Lung (tissue), 12 donors: ENCODE measurements around the gene KCNH8. TPM values are rescaled to one million over a fixed set of nuclear protein-coding genes. Genes with fewer than 3 reads are reported as not detected.

ENCODE experiments used
- ATAC-seq: fragments of 200-7000 bp; cut with Tn5 transposase; one replicate; pipeline ENCODE4 v1.9.1; 2020; ENCODE audit warnings: moderate number of reproducible peaks; ENCODE audit not compliant: insufficient read depth, low FRiP score
- DNase-seq, 3 donors: peaks; one replicate each; pipeline ENCODE4 v3.0.0-alpha.2; 2013 to 2017
- H3K27ac ChIP-seq, 2 donors: one replicate each; pipeline ENCODE4 v1.5.1; 2013; ENCODE audit warnings: mild to moderate bottlenecking in 2 of 2, moderate library complexity in 2 of 2, control low read depth in 1 of 2, inconsistent platforms in 1 of 2, low read depth in 1 of 2, low read length in 1 of 2
- H3K27me3 ChIP-seq, 3 donors: one replicate each; pipeline ENCODE4 v1.5.1; 2013; ENCODE audit warnings: low read length in 2 of 3; ENCODE audit not compliant: control insufficient read depth in 3 of 3, insufficient read depth in 3 of 3
- H3K36me3 ChIP-seq, 4 donors: one replicate each; pipeline ENCODE4 v1.5.1; 2013; ENCODE audit warnings: low read length in 4 of 4, mild to moderate bottlenecking in 1 of 4, moderate library complexity in 1 of 4; ENCODE audit not compliant: control insufficient read depth in 4 of 4, insufficient read depth in 4 of 4
- H3K4me1 ChIP-seq, 5 donors: one replicate each; pipeline ENCODE4 v1.5.1; 2013; ENCODE audit warnings: low read length in 5 of 5, mild to moderate bottlenecking in 2 of 5, moderate library complexity in 1 of 5; ENCODE audit not compliant: control insufficient read depth in 5 of 5, insufficient read depth in 5 of 5
- H3K4me3 ChIP-seq: one replicate; pipeline ENCODE4 v1.5.1; 2013; ENCODE audit warnings: mild to moderate bottlenecking, control low read depth, moderate library complexity
- H3K9ac ChIP-seq, 2 donors: one replicate each; pipeline ENCODE4 v1.5.1; 2013; ENCODE audit warnings: low read length in 2 of 2, control low read depth in 1 of 2; ENCODE audit not compliant: insufficient read depth in 1 of 2
- H3K9me3 ChIP-seq, 4 donors: one replicate each; pipeline ENCODE4 v1.5.1; 2013; ENCODE audit warnings: low read length in 3 of 4, mild to moderate bottlenecking in 1 of 4, moderate library complexity in 1 of 4; ENCODE audit not compliant: control insufficient read depth in 4 of 4, insufficient read depth in 3 of 4
- CTCF ChIP-seq: IDR thresholded peaks from 2 replicates; pipeline ENCODE4 v1.5.1; 2012; ENCODE audit warnings: mild to moderate bottlenecking; ENCODE audit errors: control extremely low read depth, extremely low read depth
- WGBS, 2 donors: extraction: QIAGEN DNeasy Blood & Tissue Kit; methylation state at CpG; one replicate each; pipeline ENCODE4 v1.1.7; 2013; 5-methylcytosine and 5-hydroxymethylcytosine counted together
- polyA plus RNA-seq, 2 donors: library from polyadenylated mRNA; stranded (reverse); fragments of 200-250 nt; gene quantifications; one replicate each; pipeline ENCODE4 v1.2.1, GENCODE V29; 2013
- total RNA-seq, 2 donors: library from RNA; depleted of rRNA in 1 of 2; stranded (reverse); fragments of >200 nt in 1 of 2; gene quantifications; one replicate each; pipeline ENCODE4 v1.2.1, GENCODE V29; 2014 to 2021
- donor health status: control.
- donor health status: control.
- donor health status: Bipolar disorder and iron deficiency.
- donor health status: healthy.
- donor health status: DM: yes; HTN: yes; CAD: no.

Gene KCNH8
- total and polyA plus RNA-seq, 4 donors: 0.06 to 0.94 (median 0.15) TPM

GRCh38 chr3:19105826-19106225 is 42.5 kb upstream of the KCNH8 start:
- no peaks in the 10 kb centered on the region for H3K4me1 ChIP-seq
- TF ChIP-seq CTCF: no peak
- no peaks in the 10 kb centered on the region for H3K27me3 ChIP-seq
- no peak overlapping the region for H3K27ac ChIP-seq
- WGBS, 2 donors: 49 to 75% methylated on average over 4 of the region's 4 CpGs
- DNase-seq (no peak), ATAC-seq (no peak)
- peaks cover 0 to 9% (median 4%) of the 10 kb centered on the region in 4 donors for H3K9me3 ChIP-seq
- H3K4me3 ChIP-seq: no peak overlapping the region
- no peaks in the 10 kb centered on the region for H3K36me3 ChIP-seq
- no peak overlapping the region for H3K9ac ChIP-seq

- Histone ChIP-seq H3K9ac (no peak overlapping the region), H3K9me3 (peaks cover 0 to 9% (median 4%) of the 10 kb centered on the region in 4 donors), H3K27ac (no peak overlapping the region), H3K27me3 (no peaks in the 10 kb centered on the region), H3K4me1 (no peaks in the 10 kb centered on the region), H3K4me3 (no peak overlapping the region), H3K36me3 (no peaks in the 10 kb centered on the region)
- no peak for ATAC-seq
- whole genome bisulfite sequencing, 2 donors: 95 to 100% methylated on average over 1 of the region's 1 CpG
- no peak for TF ChIP-seq CTCF
- DNase-seq: no peak
Measured at GRCh38 chr3:19106307-19106706, 42.0 kb upstream of the KCNH8 start.

GRCh38 chr3:19107719-19108118 is 40.6 kb upstream of the KCNH8 start:
- no peaks in the 10 kb centered on the region for H3K27me3 ChIP-seq
- ATAC-seq (no peak), DNase-seq (no peak)
- H3K9ac ChIP-seq: no peak overlapping the region
- H3K4me3 ChIP-seq: no peak overlapping the region
- no peaks in the 10 kb centered on the region for H3K4me1 ChIP-seq
- WGBS, 2 donors: 79 to 96% methylated on average over 3 of the region's 3 CpGs
- TF ChIP-seq CTCF: no peak
- H3K9me3 ChIP-seq: peaks cover 0 to 9% (median 4%) of the 10 kb centered on the region in 4 donors
- H3K27ac ChIP-seq: no peak overlapping the region
- no peaks in the 10 kb centered on the region for H3K36me3 ChIP-seq

GRCh38 chr3:19110335-19110895 is 37.9 kb upstream of the KCNH8 start:
- Histone ChIP-seq H3K9me3 (peaks cover 0 to 9% (median 4%) of the 10 kb centered on the region in 4 donors), H3K36me3 (no peaks in the 10 kb centered on the region), H3K27me3 (no peaks in the 10 kb centered on the region), H3K4me3 (no peak overlapping the region), H3K9ac (no peak overlapping the region), H3K27ac (no peak overlapping the region), H3K4me1 (no peaks in the 10 kb centered on the region)
- ATAC-seq (no peak), DNase-seq (no peak)
- TF ChIP-seq CTCF: no peak
- 96 to 97% methylated on average over 1 of the region's 1 CpG for WGBS, 2 donors
